ENCODE measurements around the gene ABCC5.

DNA sequence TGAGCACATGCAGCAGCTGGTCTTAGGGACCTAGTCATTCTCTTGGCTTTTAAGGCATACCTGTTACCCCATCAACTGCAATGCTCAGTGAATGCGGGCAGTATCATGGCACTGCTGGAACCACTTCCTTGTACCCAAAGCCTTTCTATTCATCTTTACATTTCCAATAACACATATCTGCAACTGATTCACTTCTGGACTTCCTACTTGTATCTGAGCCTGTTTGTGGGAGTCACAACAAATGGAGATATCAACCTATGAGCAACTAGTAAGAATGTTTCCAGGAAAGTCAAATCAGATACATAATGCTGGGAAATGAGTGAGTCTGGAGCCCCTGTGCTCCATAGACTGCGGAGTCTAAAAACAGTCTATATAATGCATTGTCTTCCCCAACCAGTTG, 71.6 kb downstream of the ABCC5 start:
- TF ChIP-seq CTCF (IDR thresholded peaks at IDR 0.05; ENCODE audit: poor library complexity) = no peak
- no peak for TF ChIP-seq EZH2phosphoT487 (IDR thresholded peaks at IDR 0.05; ENCODE audit: low read depth, severe bottlenecking, unreplicated experiment)
- no peak for TF ChIP-seq EZH2 (IDR thresholded peaks at IDR 0.05; ENCODE audit: borderline replicate concordance)

Measured in hepatocyte (in vitro differentiated cells).